Omental fat pad (tissue), 4 donors: ENCODE data around the gene LIN7B. TPM values are rescaled to one million over a fixed set of nuclear protein-coding genes. Genes with fewer than 3 reads are reported as not detected.
A peak's percentile ranks its signal among the peaks of the same experiment; 100 is the strongest.

Experiments
- ATAC-seq: fragments of 150-250 bp; one replicate; pipeline ENCODE4 v1.9.1; 2016; ENCODE audit warnings: mild to moderate bottlenecking, moderate library complexity; ENCODE audit not compliant: low FRiP score
- DNase-seq: peaks from one replicate; pipeline ENCODE4 v3.0.0-alpha.2; 2019; ENCODE audit warnings: low spot score
- CTCF ChIP-seq, 3 donors: fragments of 450-650 bp; IDR thresholded peaks; one replicate each; pipeline ENCODE4 v1.5.1; 2016 to 2017; ENCODE audit warnings: antibody characterized with exemption in 3 of 3, mild to moderate bottlenecking in 3 of 3, moderate library complexity in 2 of 3
- total RNA-seq, 4 donors: library from RNA; depleted of rRNA; stranded (reverse); fragments of >200 nt; gene quantifications; one replicate each; pipeline ENCODE4 v1.1.0, GENCODE V29; 2016

The LIN7B gene
- total RNA-seq, 4 donors from 2014 or later: 3.7 to 9.0 (median 3.9) TPM; not detected in 1

- DNase-seq (peak; percentile 40), ATAC-seq (peak; percentile 60)
- TF ChIP-seq CTCF (IDR thresholded peaks at IDR 0.05): no peak
Measured at GRCh38 chr19:49150106-49150943, 36.2 kb downstream of the LIN7B start.

- no peak for TF ChIP-seq CTCF (IDR thresholded peaks at IDR 0.05)
- ATAC-seq: no peak
Measured at GRCh38 chr19:49150944-49151243, 36.7 kb downstream of the LIN7B start.

GRCh38 chr19:49151267-49152118 is 37.3 kb downstream of the LIN7B start:
- DNase-seq: no peak
- no peak for ATAC-seq
- TF ChIP-seq CTCF (IDR thresholded peaks at IDR 0.05): no peak

More at GRCh38 chr19:49150944-49151243, 36.7 kb downstream of the LIN7B start:
- no peak for DNase-seq

- ATAC-seq: no peak
- DNase-seq: no peak
- TF ChIP-seq CTCF (IDR thresholded peaks at IDR 0.05): no peak
Measured at GRCh38 chr19:49152119-49152550, 38.0 kb downstream of the LIN7B start.

DNA sequence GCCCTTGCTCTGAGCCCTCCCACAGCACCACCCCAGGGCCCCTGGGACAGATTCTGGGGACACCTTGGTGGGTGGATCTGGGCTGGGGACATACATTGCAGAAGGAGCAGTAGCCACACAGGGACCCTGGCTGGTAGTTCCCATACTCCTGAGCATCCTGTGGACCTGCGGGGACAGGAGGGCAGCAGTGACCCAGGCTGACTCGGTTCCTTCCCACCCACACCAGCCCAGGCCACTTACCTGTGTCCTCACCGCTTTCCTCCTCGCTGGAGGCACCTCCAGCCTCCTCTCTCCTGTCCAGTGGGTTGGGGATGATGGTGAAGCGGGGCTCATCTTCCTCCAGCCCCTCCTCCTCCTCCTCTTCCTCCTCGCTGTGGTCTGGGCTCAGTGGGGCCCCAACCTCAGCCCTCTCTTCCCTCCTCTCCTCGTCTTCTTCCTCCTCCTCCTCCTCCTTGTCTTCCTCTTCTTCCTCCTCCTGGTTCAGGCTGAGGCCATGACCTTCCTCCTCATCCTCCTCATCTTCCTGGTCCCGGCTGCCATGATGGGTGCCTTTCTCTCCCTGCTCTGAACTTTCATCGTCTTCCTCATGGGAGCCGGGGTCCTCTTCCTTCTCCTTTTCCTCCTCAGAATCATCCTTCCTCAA is 39.1 kb downstream of the LIN7B start:
- ATAC-seq (no peak), DNase-seq (no peak)
- TF ChIP-seq CTCF (IDR thresholded peaks at IDR 0.05): no peak

DNA sequence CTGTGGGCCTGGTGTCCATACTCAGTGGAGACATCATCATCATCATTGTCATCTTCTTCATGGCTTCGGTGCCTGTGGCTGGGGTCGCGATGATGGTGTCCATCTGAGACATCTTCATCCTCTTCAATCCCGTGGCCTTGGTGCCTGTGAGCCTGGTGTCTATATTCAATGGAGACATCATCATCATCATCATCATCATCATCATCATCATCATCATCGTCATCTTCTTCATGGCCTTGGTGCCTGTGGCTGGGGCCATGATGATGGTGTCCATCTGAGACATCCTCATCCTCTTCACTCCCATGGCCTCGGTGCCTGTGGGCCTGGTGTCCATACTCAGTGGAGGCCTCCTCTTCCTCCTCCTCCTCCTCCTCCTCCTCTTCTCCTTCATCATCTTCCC is 40.1 kb downstream of the LIN7B start:
- DNase-seq: no peak
- no peak for ATAC-seq
- no peak for TF ChIP-seq CTCF (IDR thresholded peaks at IDR 0.05)
